ENCODE measurements around the gene SPC25. TPM values are rescaled to one million over a fixed set of nuclear protein-coding genes. Genes with fewer than 3 reads are reported as not detected.
"Not testable (repeated sequence)": the region's sequence is repeated elsewhere in the genome, so short reads cannot be mapped to it uniquely, and the experiment has no call there.

Gene SPC25
- polyA plus RNA-seq, 1 experiment = 4.2 TPM

DNA sequence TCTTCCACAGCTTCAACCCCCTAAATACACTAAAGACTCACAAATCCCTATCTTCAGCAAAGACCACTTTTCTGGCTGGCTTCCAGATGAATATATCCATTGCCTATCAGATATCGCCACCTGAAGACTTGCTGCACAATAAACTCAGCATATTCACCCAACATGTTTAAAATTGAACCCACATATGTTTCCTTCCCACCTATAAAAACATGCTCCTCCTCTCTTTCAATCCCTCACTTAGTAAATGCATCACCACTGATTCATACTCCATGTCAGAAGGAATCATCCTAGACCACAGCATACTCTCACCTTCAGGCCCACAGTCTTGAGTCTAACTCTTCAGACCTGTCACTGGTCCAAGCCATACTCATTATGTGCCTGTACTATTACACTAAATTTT is 5.3 kb downstream of the SPC25 start:
- ChIA-PET CTCF (no interaction called here), POLR2A (no interaction called here)
- DNase-seq (ENCODE audit: low read depth, low spot score) = no peak

GRCh38 chr2:168882163-168882562 is 8.1 kb downstream of the SPC25 start:
- POLR2A ChIA-PET; CTCF ChIA-PET; DNase-seq (ENCODE audit: low read depth, low spot score); H3K9me3 ChIP-seq (ENCODE audit: control insufficient read depth, insufficient read depth, low read length); H3K27ac ChIP-seq (ENCODE audit: low read depth, low read length); H3K4me3 ChIP-seq (ENCODE audit: low read depth, low read length); H3K27me3 ChIP-seq (ENCODE audit: control insufficient read depth, insufficient read depth, low read length): not testable (repeated sequence)

More for the DNA sequence above, 5.3 kb downstream of the SPC25 start:
- Histone ChIP-seq H3K9me3 (ENCODE audit: control insufficient read depth, insufficient read depth, low read length) (no peaks in the 10 kb centered on the region), H3K4me3 (ENCODE audit: low read depth, low read length) (no peak overlapping the region), H3K27me3 (ENCODE audit: control insufficient read depth, insufficient read depth, low read length) (no peaks in the 10 kb centered on the region), H3K27ac (ENCODE audit: low read depth, low read length) (no peak overlapping the region)
- TF ChIP-seq, protein P1, sequence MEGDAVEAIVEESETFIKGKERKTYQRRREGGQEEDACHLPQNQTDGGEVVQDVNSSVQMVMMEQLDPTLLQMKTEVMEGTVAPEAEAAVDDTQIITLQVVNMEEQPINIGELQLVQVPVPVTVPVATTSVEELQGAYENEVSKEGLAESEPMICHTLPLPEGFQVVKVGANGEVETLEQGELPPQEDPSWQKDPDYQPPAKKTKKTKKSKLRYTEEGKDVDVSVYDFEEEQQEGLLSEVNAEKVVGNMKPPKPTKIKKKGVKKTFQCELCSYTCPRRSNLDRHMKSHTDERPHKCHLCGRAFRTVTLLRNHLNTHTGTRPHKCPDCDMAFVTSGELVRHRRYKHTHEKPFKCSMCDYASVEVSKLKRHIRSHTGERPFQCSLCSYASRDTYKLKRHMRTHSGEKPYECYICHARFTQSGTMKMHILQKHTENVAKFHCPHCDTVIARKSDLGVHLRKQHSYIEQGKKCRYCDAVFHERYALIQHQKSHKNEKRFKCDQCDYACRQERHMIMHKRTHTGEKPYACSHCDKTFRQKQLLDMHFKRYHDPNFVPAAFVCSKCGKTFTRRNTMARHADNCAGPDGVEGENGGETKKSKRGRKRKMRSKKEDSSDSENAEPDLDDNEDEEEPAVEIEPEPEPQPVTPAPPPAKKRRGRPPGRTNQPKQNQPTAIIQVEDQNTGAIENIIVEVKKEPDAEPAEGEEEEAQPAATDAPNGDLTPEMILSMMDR (IDR thresholded peaks at IDR 0.05; ENCODE audit: low read depth, low read length) = no peak

GRCh38 chr2:168874368-168875054 is 15.7 kb downstream of the SPC25 start:
- Histone ChIP-seq H3K27me3 (ENCODE audit: control insufficient read depth, insufficient read depth, low read length) (no peaks in the 10 kb centered on the region), H3K4me3 (ENCODE audit: low read depth, low read length) (no peak overlapping the region), H3K27ac (ENCODE audit: low read depth, low read length) (no peak overlapping the region), H3K9me3 (ENCODE audit: control insufficient read depth, insufficient read depth, low read length) (no peaks in the 10 kb centered on the region)
- DNase-seq (ENCODE audit: low read depth, low spot score) = no peak
- TF ChIP-seq, protein P1 (IDR thresholded peaks at IDR 0.05; ENCODE audit: low read depth, low read length) = no peak
- ChIA-PET CTCF (no interaction called here), POLR2A (no interaction called here)

GRCh38 chr2:168870824-168871223 is 19.4 kb downstream of the SPC25 start:
- H3K27me3 ChIP-seq (ENCODE audit: control insufficient read depth, insufficient read depth, low read length); H3K27ac ChIP-seq (ENCODE audit: low read depth, low read length); DNase-seq (ENCODE audit: low read depth, low spot score); H3K9me3 ChIP-seq (ENCODE audit: control insufficient read depth, insufficient read depth, low read length); POLR2A ChIA-PET; CTCF ChIA-PET; H3K4me3 ChIP-seq (ENCODE audit: low read depth, low read length): not testable (repeated sequence)

GRCh38 chr2:168870369-168870768 is 19.9 kb downstream of the SPC25 start:
- H3K4me3 ChIP-seq (ENCODE audit: low read depth, low read length); CTCF ChIA-PET; H3K27me3 ChIP-seq (ENCODE audit: control insufficient read depth, insufficient read depth, low read length); H3K9me3 ChIP-seq (ENCODE audit: control insufficient read depth, insufficient read depth, low read length); POLR2A ChIA-PET; DNase-seq (ENCODE audit: low read depth, low spot score); H3K27ac ChIP-seq (ENCODE audit: low read depth, low read length): not testable (repeated sequence)

DNA sequence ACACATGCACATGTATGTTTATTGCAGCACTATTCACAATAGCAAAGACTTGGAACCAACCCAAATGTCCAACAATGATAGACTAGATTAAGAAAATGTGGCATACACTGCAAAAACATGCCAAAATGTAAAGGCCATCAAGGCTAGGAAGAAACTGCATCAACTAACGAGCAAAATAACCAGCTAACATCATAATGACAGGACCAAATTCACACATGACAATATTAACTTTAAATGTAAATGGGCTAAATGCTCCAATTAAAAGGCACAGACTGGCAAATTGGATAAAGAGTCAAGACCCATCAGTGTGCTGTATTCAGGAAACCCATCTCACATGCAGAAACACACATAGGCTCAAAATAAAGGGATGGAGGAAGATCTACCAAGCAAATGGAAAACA is 23.1 kb downstream of the SPC25 start:
- H3K4me3 ChIP-seq (ENCODE audit: low read depth, low read length); POLR2A ChIA-PET; H3K9me3 ChIP-seq (ENCODE audit: control insufficient read depth, insufficient read depth, low read length); DNase-seq (ENCODE audit: low read depth, low spot score); H3K27ac ChIP-seq (ENCODE audit: low read depth, low read length); H3K27me3 ChIP-seq (ENCODE audit: control insufficient read depth, insufficient read depth, low read length); CTCF ChIA-PET: not testable (repeated sequence)

DNA sequence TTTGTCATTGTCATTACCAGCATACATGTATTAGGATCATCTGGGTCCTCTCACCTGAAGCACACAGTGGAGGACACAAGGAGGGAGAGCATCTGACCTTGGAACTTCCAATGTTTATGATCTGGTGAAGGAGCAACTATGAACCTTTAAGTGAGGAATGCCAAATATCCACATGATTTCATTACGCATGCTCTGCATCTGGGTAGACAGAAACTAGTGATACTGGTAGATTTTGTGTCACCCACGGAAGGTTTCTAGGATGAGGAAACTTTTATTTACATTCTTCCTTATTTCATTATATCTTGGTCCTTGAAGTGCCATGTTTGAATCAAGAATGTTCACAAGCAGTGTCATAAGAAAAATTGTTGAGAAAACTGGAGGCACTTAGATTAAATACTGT is 32.1 kb downstream of the SPC25 start:
- TF ChIP-seq, protein P1 (IDR thresholded peaks at IDR 0.05; ENCODE audit: low read depth, low read length) = no peak
- no peak overlapping the region for H3K27ac ChIP-seq (ENCODE audit: low read depth, low read length)
- ChIA-PET POLR2A (no interaction called here), CTCF (no interaction called here)
- DNase-seq (ENCODE audit: low read depth, low spot score) = no peak
- H3K9me3 ChIP-seq (ENCODE audit: control insufficient read depth, insufficient read depth, low read length) = no peaks in the 10 kb centered on the region
- H3K4me3 ChIP-seq (ENCODE audit: low read depth, low read length) = no peak overlapping the region
- no peaks in the 10 kb centered on the region for H3K27me3 ChIP-seq (ENCODE audit: control insufficient read depth, insufficient read depth, low read length)
